NCI-H2081 treated with DMSO at 0.1 percent for 48 hours (cell line): ENCODE measurements around the gene POLRMT.
A peak's percentile ranks its signal among the peaks of the same experiment; 100 is the strongest.
"Not testable (repeated sequence)": the region's sequence is repeated elsewhere in the genome, so short reads cannot be mapped to it uniquely, and the experiment has no call there.

Source experiments
- DNase-seq: peaks from one replicate; lab custom pipeline; 2025; lab: John Stamatoyannopoulos, UW

Gene POLRMT

DNA sequence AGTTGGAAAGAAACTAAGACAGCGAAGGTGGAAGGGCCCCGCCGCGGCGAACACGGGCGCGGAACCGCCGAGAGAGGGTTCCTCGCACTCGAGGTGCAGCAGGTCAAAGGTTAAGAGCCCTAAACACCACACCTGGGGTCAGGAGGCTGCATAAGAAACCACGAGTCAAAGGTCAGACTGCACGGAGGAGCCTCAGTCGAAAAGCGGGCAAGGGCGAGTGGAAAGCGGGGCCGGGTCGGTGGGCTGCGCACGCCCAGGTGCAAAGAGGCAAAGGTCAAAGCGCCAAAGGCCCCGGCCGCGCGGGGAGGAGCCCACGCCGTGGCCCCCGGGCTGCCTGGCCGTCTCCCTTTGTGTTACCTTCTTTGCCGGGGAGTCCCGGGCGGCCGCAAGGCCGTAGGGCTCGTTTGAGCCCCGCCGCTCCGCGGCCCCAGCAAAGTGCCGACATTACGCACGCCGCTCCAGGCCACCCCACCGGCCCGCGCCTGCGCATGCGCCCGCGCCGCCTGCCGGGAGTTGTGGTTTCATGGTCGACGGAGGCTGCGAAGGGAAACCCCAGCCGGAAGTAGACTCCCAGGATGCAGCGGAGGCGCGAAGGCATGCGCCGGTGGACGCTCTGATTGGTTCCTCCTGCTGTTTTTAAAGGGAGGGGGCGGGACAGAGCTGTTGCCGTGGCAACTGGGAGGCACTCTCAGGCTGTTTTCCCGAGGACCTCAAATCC lies at the start of gene POLRMT:
Gene POLRMT, minus strand, starts transcription at position 470 of the 718 bp plus-strand sequence. Its CDS starts 25 bp downstream, at position 445.
- DNase-seq = peak; percentile 87

DNA sequence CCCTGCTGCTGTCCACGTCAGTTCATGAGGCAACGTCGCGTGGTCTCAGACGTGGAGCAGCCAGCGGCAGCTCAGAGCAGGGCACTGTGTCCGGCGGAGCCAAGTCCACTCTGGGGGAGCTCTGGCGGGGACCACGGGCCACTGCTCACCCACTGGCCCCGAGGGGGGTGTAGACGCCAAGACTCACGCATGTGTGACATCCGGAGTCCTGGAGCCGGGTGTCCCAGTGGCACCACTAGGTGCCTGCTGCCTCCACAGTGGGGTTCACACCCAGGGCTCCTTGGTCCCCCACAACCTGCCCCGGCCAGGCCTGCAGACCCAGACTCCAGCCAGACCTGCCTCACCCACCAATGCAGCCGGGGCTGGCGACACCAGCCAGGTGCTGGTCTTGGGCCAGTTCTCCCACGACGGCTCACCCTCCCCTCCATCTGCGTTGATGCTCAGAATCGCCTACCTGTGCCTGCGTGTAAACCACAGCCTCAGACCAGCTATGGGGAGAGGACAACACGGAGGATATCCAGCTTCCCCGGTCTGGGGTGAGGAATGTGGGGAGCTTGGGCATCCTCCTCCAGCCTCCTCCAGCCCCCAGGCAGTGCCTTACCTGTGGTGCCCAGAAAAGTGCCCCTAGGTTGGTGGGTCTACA lies 49.5 kb upstream of the POLRMT start:
- DNase-seq = no peak

DNA sequence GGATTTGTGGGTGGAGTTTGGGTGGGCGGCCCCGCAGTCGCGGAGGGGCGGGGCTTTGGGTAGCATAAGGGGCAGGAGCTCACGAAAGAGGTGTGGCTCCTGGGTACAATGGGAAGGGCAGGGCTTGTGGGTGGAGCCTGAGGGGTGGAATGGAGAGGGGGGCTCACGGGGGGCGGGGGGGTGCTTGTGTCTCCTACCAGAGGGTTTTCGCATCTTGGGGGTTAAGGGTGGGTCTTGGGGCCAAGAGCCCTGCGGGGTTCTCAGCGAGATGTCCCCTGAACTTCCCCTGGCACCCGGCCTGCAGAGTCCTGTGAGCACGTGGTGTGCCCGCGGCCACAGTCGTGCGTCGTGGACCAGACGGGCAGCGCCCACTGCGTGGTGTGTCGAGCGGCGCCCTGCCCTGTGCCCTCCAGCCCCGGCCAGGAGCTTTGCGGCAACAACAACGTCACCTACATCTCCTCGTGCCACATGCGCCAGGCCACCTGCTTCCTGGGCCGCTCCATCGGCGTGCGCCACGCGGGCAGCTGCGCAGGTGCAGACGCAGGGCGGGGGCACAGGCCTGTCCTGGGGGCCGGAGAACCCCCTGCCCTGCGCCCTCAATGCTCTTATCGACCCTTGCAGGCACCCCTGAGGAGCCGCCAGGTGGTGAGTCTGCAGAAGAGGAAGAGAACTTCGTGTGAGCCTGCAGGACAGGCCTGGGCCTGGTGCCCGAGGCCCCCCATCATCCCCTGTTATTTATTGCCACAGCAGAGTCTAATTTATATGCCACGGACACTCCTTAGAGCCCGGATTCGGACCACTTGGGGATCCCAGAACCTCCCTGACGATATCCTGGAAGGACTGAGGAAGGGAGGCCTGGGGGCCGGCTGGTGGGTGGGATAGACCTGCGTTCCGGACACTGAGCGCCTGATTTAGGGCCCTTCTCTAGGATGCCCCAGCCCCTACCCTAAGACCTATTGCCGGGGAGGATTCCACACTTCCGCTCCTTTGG lies 48.0 kb upstream of the POLRMT start:
- DNase-seq = no peak

DNA sequence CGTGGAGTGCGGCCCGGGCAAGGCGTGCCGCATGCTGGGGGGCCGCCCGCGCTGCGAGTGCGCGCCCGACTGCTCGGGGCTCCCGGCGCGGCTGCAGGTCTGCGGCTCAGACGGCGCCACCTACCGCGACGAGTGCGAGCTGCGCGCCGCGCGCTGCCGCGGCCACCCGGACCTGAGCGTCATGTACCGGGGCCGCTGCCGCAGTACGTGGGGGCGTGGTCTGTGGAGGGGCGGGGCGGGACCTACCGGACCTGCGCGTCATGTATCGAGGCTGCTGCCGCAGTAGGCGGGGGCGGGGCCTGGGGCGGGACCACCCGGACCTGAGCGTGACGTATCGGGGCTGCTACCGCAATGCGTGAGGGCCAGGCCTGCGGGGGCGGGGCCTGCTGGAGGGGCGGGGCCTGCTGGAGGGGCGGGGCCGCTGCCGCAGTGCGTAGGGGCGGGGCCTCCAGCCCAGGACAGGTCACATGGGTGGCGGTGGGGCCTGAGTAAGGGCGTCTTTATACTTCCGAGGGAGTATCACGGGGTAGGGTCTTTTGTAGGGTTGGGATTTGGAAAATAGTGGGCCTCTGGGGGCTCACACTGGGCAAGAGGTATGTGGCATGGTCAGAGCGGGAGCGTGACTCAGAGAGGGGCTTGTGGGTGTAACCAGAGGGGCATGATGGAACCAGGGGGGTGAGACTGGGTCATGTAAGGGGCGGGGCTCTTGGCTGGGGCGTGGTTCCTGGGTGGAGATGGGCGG lies 47.1 kb upstream of the POLRMT start:
- peak; percentile 74 for DNase-seq

DNA sequence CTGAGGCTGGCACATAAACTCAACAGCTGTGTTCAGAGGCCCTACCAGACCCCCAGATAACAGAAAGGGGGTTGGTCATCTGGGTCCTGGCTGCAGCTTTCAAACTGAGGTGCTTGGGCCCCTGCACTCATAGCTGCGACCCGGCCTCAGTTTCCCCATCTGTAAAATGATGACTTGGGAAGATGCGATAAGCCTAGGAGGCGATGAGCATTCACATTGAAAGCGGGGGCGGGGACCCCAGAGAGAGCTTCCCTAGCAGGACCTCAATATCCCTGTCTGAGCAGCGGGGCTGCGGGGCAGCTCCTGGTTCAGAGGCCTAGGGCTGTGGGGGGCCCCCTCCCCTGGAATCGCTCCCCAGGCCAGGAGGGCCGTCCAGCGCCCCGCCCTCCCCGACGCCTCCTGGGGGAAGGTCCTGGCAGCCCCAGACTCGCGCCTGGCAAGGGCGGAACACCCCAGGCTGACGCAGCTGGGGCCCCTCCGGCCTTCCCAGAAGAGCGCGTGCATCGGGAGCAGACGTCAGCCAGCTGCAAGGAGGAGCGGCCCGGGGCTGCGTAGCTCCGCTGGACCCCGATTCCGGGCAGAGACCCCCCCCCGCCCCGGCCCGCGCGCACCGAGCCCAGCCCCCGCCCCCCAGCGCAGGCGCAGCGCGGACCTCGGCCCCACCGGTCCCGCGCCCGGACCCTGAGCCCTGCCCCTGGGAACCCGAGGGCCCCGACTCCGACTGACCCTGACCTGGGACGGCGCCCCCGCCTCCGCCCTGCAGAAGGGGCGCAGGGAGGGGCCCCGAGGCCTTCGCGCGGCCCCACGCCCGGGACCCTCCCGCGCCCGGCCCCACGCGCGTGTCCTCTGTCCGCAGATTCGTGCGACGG lies 46.3 kb upstream of the POLRMT start:
- DNase-seq = no peak

DNA sequence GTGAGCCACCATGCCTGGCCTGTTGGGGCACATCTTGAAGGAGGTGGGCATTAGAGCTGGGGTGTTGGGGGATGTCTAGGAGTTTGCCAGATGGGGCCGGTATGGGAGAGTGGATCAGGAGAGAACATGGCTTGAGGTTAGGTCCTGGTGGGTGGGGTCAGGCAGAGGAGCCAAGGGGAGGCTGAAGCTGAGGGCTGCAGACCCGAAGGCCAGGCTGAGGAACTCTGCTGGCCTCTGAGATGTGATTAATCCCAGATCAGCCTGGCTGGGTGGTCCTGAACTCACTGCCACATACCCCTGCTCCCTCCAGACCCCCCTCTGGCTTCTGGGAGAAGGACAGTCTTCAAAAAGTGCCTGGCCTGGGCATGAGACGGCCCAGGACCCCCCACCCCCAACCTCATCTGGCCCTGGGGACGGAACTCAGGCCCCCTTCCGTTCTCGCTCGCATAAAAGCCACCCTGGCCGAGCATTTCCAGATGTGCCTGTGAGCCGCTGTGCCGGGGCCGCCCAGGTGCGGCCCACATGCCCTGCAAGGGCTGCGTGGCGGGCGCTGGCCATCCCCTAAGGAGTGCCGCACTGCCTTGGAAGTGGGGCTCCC lies 45.6 kb upstream of the POLRMT start:
- no peak for DNase-seq

DNA sequence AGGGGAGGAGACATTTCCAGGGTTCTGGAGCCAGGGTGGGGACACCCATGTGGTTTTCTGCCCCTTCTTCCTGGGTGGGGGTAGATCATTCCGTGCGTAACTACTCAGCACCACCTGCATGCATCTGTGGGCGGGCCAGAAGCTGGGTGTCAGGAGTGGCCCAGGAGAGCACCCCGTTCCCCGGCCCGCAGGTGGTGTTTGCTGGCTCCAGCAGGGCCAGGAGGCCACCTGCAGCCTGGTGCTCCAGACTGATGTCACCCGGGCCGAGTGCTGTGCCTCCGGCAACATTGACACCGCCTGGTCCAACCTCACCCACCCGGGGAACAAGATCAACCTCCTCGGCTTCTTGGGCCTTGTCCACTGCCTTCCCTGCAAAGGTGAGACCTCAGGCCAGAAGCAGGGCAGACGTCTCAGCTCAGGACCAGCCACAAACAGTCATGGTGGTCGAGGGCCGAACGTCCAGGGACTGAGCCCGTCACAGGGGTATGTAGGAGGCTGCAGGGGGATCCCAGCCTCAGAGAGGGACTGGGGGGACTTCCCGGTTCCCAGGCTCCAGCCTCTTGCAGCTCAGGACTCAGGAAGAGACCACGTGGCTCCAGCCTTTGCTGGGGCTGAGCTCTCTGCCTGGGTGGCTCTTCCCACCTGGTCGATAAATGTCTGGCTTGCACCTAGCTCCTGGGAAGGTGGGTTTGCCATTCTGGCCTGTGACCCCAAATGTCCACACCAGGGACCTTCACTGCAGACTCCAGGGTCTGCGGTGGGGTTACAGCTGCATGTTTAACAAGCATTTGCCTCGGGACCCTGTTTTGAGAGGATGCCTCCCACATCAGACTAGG lies 44.5 kb upstream of the POLRMT start:
- DNase-seq = no peak

DNA sequence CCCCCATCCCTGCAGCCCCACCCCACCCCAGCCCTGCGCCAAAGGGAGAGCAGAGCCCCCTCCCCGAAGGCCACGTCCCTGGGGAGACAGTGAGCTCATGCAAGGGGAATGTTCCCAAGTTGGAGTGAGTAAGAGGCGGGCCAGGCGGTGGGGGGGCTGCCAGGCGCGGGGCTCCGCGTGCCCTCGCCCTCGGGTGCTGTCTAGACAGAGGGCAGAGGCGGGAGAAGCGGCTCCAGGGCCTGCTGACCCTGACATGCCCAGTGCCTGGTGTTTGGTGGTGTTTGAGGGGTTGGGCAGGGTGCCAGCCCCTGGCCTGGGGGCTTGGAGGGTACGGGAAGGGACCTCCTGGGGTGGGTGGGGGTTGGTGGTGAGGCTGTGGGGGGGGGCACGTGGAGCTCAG lies 43.9 kb upstream of the POLRMT start:
- DNase-seq = no peak

DNA sequence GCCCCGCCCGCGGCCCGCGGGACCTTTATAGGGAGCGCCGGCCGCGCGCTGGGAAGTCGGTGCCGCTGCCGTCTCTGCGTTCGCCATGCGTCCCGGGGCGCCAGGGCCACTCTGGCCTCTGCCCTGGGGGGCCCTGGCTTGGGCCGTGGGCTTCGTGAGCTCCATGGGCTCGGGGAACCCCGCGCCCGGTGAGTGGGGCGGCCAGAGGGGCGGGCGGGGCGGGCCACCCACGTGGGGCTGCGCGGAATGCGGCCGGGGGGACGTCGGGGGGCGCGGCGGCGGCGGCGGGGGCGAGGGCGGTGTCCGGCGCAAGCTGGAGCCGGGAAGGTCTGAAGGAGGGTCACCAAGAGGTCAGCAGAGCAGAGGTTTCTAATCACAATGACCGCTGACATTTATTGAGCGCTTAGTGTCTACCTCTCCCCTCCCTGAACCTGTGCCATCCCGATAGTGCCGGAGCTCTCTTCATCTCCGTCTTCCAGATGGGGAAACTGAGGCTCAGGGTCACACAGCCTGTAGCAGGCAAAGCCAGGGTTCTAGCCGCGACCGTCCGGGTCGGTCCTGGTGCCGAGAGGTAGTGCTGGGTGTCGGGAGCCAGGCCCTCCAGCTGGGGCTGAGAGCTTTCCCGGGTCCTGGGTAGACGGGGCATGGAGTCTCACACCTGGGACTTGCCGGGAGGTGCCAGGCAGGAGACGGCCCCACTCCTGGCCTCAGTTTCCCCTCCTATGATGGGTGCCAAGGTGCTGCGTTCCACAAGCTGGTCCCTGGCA lies 43.2 kb upstream of the POLRMT start, which contains the start of gene FSTL3:
Gene FSTL3, plus strand, starts transcription at position 54 of the 767 bp plus-strand sequence. Its CDS starts 32 bp downstream, at position 86.
- no peak for DNase-seq

DNA sequence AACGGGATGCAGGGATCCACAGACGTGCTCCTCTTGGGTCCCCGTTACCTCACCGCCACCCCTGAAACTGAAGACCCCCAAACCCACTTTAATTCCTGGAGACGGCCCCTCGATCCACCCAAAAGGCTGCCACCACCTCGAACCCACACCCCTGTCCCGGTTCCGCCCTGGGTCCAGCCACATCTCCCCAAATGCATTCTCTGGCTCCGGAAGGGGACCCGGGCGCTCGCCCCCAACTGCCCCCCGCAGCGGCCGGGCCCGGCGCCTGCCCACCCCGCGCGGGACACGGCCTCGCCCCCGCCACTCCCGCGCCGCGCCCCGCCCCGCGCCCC lies 42.6 kb upstream of the POLRMT start:
- no peak for DNase-seq

DNA sequence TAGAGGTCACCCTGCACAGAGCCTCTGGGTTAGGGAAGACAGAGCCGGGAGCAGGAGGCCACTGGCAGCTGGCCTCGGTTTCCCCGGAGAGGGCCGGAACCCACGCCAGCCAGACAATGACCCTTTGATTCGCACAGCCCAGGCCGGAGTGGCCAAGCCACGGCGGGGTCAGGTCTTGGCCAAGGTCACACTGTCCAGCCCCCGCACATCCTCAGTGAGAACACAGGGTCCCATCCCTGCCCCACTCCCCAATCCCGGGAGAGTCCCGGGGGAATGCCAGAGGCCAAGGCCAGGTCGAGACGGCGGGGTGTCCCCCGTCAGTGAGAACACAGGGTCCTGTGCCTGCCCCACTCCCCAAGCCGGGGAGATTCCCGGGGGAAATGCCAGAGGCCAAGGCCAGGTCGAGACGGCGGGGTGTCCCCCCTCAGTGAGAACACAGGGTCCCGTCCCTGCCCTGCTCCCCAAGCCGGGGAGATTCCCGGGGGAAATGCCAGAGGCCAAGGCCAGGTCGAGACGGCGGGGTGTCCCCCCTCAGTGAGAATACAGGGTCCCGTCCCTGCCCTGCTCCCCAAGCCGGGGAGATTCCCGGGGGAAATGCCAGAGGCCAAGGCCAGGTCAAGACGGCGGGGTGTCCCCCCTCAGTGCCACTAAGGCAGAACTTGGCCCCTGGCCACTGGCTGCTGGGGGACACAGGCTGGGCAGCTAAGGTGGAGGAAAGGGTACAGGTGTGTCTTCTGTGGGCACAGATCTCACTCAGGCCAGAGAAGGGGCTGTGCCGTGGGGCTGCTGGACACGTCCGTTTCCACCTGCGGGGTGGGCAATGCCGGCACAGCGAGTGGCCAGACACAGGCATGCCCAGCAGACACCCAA lies 41.2 kb upstream of the POLRMT start:
- DNase-seq = no peak

DNA sequence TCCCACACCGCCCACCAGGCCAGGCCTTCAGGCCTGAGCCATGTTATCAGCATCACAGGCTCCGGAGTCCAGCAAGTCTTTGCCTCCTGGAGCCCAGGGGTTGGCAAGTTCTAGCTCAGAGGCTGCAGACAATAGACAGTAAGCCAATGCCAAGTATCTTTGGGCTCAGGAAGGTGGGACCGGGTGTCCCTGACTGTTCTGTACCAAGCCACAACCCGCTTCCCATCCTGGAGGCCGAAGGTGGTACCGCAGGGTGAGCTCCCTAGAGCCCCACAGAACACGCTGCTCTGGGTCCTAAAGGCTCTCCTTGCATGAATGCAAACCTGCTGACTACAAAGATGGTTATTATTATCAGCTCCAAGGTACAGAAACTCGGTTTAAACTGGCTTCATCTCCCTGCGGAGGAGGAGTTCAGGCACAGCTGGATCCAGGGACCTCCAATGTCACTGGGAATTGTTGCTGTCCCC lies 37.3 kb upstream of the POLRMT start:
- no peak for DNase-seq

DNA sequence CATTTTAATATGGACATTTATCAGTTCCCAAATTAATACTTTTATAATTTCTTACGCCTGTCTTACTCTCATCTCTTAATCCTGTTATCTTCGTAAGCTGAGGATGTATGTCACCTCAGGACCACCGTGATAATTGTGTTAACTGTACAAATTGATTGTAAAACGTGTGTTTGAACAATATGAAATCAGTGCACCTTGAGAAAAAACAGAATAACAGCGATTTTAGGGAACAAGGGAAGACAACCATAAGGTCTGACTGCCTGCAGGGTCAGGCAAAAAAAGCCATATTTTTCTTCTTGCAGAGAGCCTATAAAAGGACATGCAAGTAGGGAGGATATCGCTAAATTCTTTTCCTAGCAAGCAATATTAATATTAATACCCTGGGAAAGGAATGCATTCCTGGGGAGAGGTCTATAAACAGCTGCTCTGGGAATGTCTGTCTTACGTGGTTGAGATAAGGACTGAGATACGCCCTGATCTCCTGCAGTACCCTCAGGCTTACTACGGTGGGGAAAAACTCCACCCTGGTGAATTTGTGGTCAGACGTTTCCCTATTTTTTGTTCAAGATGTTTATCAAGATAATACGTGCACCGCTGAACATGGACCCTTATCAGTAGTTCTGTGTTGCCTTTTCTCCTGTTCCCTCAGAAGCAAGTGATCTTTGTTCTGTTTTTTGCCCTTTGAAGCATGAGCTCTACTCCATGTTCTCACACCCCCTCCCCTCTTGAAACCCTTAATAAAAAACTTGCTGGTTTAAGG lies 35.5 kb upstream of the POLRMT start:
- DNase-seq = not testable (repeated sequence)

DNA sequence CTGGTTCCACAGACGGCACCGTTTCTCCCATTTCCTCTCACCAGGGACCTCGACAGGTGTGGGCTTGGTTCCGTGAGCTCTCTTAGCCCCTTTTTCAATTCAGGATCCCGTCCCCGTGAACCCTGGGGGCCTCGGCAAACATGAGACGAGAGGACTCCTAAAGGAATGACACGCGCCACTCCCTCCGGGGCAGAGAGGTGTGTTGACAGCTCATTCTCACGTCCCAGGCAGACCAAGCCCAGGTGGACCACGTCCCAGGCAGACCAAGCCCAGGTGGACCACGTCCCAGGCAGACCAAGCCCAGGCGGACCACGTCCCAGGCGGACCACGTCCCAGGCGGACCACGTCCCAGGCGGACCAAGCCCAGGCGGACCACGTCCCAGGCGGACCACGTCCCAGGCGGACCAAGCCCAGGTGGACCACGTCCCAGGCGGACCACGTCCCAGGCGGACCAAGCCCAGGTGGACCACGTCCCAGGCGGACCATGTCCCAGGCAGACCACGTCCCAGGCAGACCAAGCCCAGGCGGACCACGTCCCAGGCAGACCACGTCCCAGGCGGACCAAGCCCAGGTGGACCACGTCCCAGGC lies 33.7 kb upstream of the POLRMT start:
- DNase-seq = not testable (repeated sequence)

DNA sequence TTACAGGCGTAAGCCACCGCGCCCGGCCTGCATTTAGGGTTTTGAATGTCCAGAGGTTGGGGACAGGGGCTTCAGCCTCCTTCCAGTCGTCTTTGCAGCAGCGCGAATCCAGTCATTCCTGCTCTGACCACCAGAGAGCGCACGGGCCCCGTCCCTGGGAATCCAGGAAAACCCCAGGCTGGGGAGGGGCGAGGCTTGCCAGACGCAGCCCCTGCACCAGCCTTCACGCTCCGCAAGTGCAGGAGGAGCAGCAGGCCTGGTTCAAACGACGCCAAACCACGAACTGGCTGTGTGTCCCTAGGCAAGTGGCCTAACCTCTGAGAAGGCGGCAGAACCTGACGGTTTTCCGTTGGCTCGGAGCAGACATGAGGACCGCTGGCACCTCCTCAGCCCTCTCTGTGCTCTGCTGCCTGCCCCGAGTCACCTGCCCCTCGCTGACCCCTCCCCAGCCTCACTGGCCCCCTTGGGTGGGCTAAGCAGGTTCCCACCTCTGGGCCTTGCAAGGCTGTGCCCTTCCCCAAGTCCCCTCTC lies 31.6 kb upstream of the POLRMT start:
- peak; percentile 16 for DNase-seq

DNA sequence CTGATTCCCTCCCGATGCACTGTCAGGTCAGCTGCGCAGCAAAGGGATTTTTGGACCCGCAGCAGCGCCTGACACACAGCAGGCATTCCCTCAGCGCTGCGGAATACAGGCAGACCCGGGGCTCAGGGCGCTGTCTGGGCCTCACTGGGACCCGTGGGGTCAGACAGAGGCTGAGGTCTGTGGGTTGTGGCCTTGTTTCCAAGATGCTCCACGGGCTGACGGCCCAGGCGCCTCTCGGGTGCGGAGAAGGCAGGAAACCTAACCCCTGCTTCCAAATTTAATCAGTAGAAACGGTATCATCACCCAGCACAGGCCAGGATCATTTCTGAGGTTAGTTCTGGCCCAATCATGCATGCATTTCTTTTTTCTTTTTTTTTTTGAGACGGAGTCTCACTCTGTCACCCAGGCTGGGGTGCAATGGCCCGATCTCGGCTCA lies 30.4 kb upstream of the POLRMT start:
- DNase-seq = no peak
